GM12864 (cell line): ENCODE measurements around the gene PDIA5.

Source experiments
- DNase-seq: peaks from one replicate; pipeline ENCODE4 v3.0.0-alpha.2; 2011; ENCODE audit warnings: low read depth
- H3K4me3 ChIP-seq: 2 replicates; pipeline ENCODE4 v1.5.1; 2011; ENCODE audit warnings: mild to moderate bottlenecking, low read depth, low read length, control low read depth
- CTCF ChIP-seq: IDR thresholded peaks from 2 replicates; pipeline ENCODE4 v1.5.1; 2011; ENCODE audit warnings: low read depth, mild to moderate bottlenecking, moderate library complexity, low read length, control low read depth, inconsistent platforms; ENCODE audit errors: missing control alignments

The PDIA5 gene

GRCh38 chr3:123083383-123084124, 16.7 kb downstream of the PDIA5 start:
- TF ChIP-seq CTCF = no peak
- H3K4me3 ChIP-seq = no peak overlapping the region
- no peak for DNase-seq

DNA sequence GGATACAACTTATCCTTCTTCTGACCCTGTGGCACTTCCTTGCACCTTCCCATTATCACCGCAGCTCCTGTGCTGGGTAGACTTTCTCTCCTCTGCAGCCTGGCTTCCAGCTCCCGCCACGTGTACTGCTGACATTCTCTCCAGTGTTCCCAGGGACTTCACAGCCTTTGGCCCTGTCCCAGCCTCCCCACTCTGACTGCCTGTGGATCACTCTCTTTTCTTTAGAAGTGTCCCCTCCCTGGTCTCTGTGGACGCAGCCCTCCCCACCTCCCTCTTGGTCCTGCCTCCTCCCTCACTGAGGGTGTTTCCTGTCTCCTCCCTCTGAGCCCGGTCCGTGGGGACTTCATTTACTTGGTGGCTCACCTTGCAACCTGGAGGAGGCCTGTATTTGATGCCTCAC, 17.4 kb downstream of the PDIA5 start:
- TF ChIP-seq CTCF = no peak
- H3K4me3 ChIP-seq = no peak overlapping the region
- no peak for DNase-seq

GRCh38 chr3:123084738-123085237, 18.0 kb downstream of the PDIA5 start:
- no peak for TF ChIP-seq CTCF
- H3K4me3 ChIP-seq = no peak overlapping the region
- no peak for DNase-seq

DNA sequence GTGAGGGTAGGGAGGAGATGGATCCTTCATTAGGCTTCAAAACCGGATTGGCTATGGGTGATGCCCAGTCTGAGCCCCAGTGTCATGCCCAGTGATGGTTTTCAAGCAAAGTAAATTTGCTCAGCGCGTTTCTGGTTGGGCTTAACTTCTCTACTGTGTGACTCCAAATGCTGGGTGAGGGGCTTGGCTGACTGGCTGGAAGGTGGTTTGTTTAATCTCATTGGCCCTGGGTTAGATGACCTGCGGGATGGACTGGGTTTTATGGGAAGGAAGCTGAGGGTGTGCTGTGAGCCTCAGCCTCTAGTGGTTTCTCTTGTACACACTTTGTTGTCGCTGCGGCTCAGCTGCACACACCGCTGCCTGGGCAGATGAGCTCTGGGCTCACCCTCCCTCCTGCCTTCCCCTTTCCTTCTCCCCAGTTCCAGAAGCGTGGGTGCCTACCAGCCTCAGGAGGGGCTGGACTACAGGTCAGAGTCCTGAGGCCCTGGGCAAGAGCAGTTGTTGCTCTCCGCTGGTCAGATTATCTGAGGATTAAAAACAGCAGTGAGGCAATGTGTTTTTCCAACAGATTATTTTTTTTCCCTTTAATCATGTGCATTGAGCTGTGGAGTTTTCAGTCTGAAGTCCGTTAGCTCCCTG, 18.6 kb downstream of the PDIA5 start:
- no peak for DNase-seq
- no peak for TF ChIP-seq CTCF
- H3K4me3 ChIP-seq = no peak overlapping the region

- DNase-seq = no peak
- no peak overlapping the region for H3K4me3 ChIP-seq
- no peak for TF ChIP-seq CTCF
Measured at GRCh38 chr3:123085932-123086627, 19.3 kb downstream of the PDIA5 start.

DNA sequence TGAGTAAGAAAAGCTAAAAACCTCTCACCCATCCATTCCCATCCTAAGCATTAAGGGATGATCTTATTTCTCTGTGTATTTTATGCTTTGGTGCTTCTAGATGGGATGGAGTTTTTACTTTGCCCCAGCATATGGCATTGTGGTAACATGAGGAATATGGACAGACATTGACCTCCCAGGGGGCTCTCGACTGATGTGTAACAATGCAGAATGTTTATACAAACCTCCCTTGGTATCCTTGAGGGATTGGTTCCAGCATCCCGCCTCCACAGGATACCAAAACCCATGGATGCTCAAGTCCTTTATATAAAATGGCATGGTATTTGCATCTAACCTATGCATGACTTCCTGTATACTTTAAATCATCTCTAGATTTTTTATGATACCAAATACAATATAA, 21.6 kb downstream of the PDIA5 start:
- H3K4me3 ChIP-seq = no peak overlapping the region
- no peak for DNase-seq
- no peak for TF ChIP-seq CTCF
